BE2C (cell line): ENCODE results near the gene PPP2R5C.

Experiments
- DNase-seq: peaks from one replicate; pipeline ENCODE4 v3.0.0-alpha.2; 2020
- H3K27me3 ChIP-seq: fragments of 250-450 bp; sonication (Bioruptor Pico); 2 replicates; pipeline ENCODE4 v1.5.1; 2020; ENCODE audit warnings: mild to moderate bottlenecking
- H3K36me3 ChIP-seq: fragments of 250-450 bp; sonication (Bioruptor Pico); 2 replicates; pipeline ENCODE4 v1.5.1; 2020; ENCODE audit warnings: mild to moderate bottlenecking
- H3K4me1 ChIP-seq: fragments of 250-450 bp; sonication (Bioruptor Pico); 2 replicates; pipeline ENCODE4 v1.5.1; 2020
- H3K4me3 ChIP-seq: 2 replicates; pipeline ENCODE4 v1.5.1; 2011; ENCODE audit warnings: low read depth, low read length
- H3K9me3 ChIP-seq: fragments of 250-450 bp; sonication (Bioruptor Pico); 2 replicates; pipeline ENCODE4 v1.5.1; 2020
- CTCF ChIP-seq: IDR thresholded peaks from 2 replicates; pipeline ENCODE4 v1.5.1; 2012; ENCODE audit warnings: mild to moderate bottlenecking, low read depth, low read length

The PPP2R5C gene

GRCh38 chr14:101882141-101882935, 120.8 kb downstream of the PPP2R5C start:
- no peak for DNase-seq
- H3K36me3 ChIP-seq, result peaks cover 79% of the 10 kb centered on the region
- TF ChIP-seq CTCF, result no peak
- H3K4me3 ChIP-seq, result no peak overlapping the region
- H3K4me1 ChIP-seq, result peaks cover 25% of the 10 kb centered on the region
- no peaks in the 10 kb centered on the region; the same call in 1 of the 2 replicates for H3K9me3 ChIP-seq
- H3K27me3 ChIP-seq, result no peaks in the 10 kb centered on the region

GRCh38 chr14:101884089-101884933, 122.8 kb downstream of the PPP2R5C start:
- Histone ChIP-seq H3K27me3 (no peaks in the 10 kb centered on the region), H3K4me3 (no peak overlapping the region)
- TF ChIP-seq CTCF, result no peak

GRCh38 chr14:101884934-101885576, 123.5 kb downstream of the PPP2R5C start:
- Histone ChIP-seq H3K4me3 (no peak overlapping the region), H3K36me3 (peaks cover 80% of the 10 kb centered on the region), H3K4me1 (no peaks in the 10 kb centered on the region; the same call in 1 of the 2 replicates), H3K9me3 (no peaks in the 10 kb centered on the region; the same call in 1 of the 2 replicates), H3K27me3 (no peaks in the 10 kb centered on the region)
- no peak for TF ChIP-seq CTCF
- no peak for DNase-seq

More at GRCh38 chr14:101884089-101884933, 122.8 kb downstream of the PPP2R5C start:
- no peaks in the 10 kb centered on the region; the same call in 1 of the 2 replicates for H3K9me3 ChIP-seq
- no peak for DNase-seq
- H3K4me1 ChIP-seq, result peaks cover 5% of the 10 kb centered on the region; the same call in 1 of the 2 replicates
- peaks cover 79% of the 10 kb centered on the region for H3K36me3 ChIP-seq

GRCh38 chr14:101887219-101887618, 125.7 kb downstream of the PPP2R5C start:
- Histone ChIP-seq H3K9me3 (no peaks in the 10 kb centered on the region; the same call in 1 of the 2 replicates), H3K27me3 (no peaks in the 10 kb centered on the region), H3K4me3 (no peak overlapping the region), H3K4me1 (no peaks in the 10 kb centered on the region; the same call in 1 of the 2 replicates), H3K36me3 (peaks cover 74% of the 10 kb centered on the region)
- no peak for TF ChIP-seq CTCF
- DNase-seq, result no peak

GRCh38 chr14:101888182-101888581, 126.7 kb downstream of the PPP2R5C start:
- no peak overlapping the region for H3K4me3 ChIP-seq
- no peaks in the 10 kb centered on the region; the same call in 1 of the 2 replicates for H3K4me1 ChIP-seq
- peaks cover 77% of the 10 kb centered on the region for H3K36me3 ChIP-seq
- no peak for TF ChIP-seq CTCF
- H3K9me3 ChIP-seq, result no peaks in the 10 kb centered on the region; the same call in 1 of the 2 replicates
- no peaks in the 10 kb centered on the region for H3K27me3 ChIP-seq
- no peak for DNase-seq
